Parathyroid adenoma (tissue), 2 donors: ENCODE data around the gene DDX24.

Source experiments
- H2AFZ ChIP-seq: fragments of 300-600 bp; sonication (generic); one replicate; pipeline ENCODE4 v1.7.0; 2017; ENCODE audit warnings: antibody characterized with exemption, mild to moderate bottlenecking
- H3K27ac ChIP-seq: fragments of 300-600 bp; sonication (generic); one replicate; pipeline ENCODE4 v1.7.0; 2017
- H3K27me3 ChIP-seq: fragments of 300-600 bp; sonication (generic); one replicate; pipeline ENCODE4 v1.7.0; 2017; ENCODE audit warnings: low read length; ENCODE audit not compliant: control insufficient read depth, insufficient read depth
- H3K36me3 ChIP-seq: fragments of 300-600 bp; sonication (generic); one replicate; pipeline ENCODE4 v1.7.0; 2017; ENCODE audit warnings: low read length; ENCODE audit not compliant: control insufficient read depth, insufficient read depth
- H3K4me1 ChIP-seq: fragments of 300-600 bp; sonication (generic); one replicate; pipeline ENCODE4 v1.7.0; 2017; ENCODE audit warnings: control low read depth
- H3K4me2 ChIP-seq: fragments of 300-600 bp; sonication (generic); one replicate; pipeline ENCODE4 v1.7.0; 2017; ENCODE audit warnings: low read length
- H3K4me3 ChIP-seq: fragments of 300-600 bp; sonication (generic); one replicate; pipeline ENCODE4 v1.7.0; 2017; ENCODE audit warnings: low read depth, low read length
- H3K79me2 ChIP-seq: fragments of 300-600 bp; sonication (generic); one replicate; pipeline ENCODE4 v1.7.0; 2017; ENCODE audit warnings: control low read depth
- H3K9ac ChIP-seq: fragments of 300-600 bp; sonication (generic); one replicate; pipeline ENCODE4 v1.7.0; 2017; ENCODE audit warnings: mild to moderate bottlenecking
- H3K9me3 ChIP-seq: fragments of 300-600 bp; sonication (generic); one replicate; pipeline ENCODE4 v1.7.0; 2017; ENCODE audit warnings: low read length; ENCODE audit not compliant: control insufficient read depth
- TF ChIP-seq, protein P1 (sequence below): fragments of 300-600 bp; sonication (generic); IDR thresholded peaks from one replicate; pipeline ENCODE4 v1.7.0; 2017; ENCODE audit warnings: antibody characterized with exemption, mild to moderate bottlenecking
- donor health status: primary hyperparathyroidism.

DDX24 gene

GRCh38 chr14:94021416-94022157, 59.4 kb downstream of the DDX24 start:
- Histone ChIP-seq H2AFZ (no peak overlapping the region), H3K4me1 (no peaks in the 10 kb centered on the region), H3K36me3 (no peaks in the 10 kb centered on the region), H3K9me3 (no peaks in the 10 kb centered on the region), H3K4me2 (no peak overlapping the region), H3K9ac (no peak overlapping the region), H3K4me3 (no peak overlapping the region), H3K79me2 (no peaks in the 10 kb centered on the region), H3K27me3 (no peaks in the 10 kb centered on the region), H3K27ac (no peak overlapping the region)
- TF ChIP-seq, protein P1, sequence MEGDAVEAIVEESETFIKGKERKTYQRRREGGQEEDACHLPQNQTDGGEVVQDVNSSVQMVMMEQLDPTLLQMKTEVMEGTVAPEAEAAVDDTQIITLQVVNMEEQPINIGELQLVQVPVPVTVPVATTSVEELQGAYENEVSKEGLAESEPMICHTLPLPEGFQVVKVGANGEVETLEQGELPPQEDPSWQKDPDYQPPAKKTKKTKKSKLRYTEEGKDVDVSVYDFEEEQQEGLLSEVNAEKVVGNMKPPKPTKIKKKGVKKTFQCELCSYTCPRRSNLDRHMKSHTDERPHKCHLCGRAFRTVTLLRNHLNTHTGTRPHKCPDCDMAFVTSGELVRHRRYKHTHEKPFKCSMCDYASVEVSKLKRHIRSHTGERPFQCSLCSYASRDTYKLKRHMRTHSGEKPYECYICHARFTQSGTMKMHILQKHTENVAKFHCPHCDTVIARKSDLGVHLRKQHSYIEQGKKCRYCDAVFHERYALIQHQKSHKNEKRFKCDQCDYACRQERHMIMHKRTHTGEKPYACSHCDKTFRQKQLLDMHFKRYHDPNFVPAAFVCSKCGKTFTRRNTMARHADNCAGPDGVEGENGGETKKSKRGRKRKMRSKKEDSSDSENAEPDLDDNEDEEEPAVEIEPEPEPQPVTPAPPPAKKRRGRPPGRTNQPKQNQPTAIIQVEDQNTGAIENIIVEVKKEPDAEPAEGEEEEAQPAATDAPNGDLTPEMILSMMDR = no peak

GRCh38 chr14:94021001-94021400, 60.0 kb downstream of the DDX24 start:
- H3K79me2 ChIP-seq = no peaks in the 10 kb centered on the region
- H3K27me3 ChIP-seq = no peaks in the 10 kb centered on the region
- H2AFZ ChIP-seq = no peak overlapping the region
- no peak overlapping the region for H3K4me2 ChIP-seq
- H3K9me3 ChIP-seq = no peaks in the 10 kb centered on the region
- H3K36me3 ChIP-seq = no peaks in the 10 kb centered on the region
- no peaks in the 10 kb centered on the region for H3K4me1 ChIP-seq
- no peak overlapping the region for H3K9ac ChIP-seq
- H3K4me3 ChIP-seq = no peak overlapping the region
- TF ChIP-seq, protein P1 = no peak
- no peak overlapping the region for H3K27ac ChIP-seq

- H3K79me2 ChIP-seq = no peaks in the 10 kb centered on the region
- no peak overlapping the region for H3K4me2 ChIP-seq
- H2AFZ ChIP-seq = no peak overlapping the region
- H3K36me3 ChIP-seq = no peaks in the 10 kb centered on the region
- H3K27me3 ChIP-seq = no peaks in the 10 kb centered on the region
- H3K27ac ChIP-seq = no peak overlapping the region
- H3K9me3 ChIP-seq = no peaks in the 10 kb centered on the region
- H3K9ac ChIP-seq = no peak overlapping the region
- H3K4me1 ChIP-seq = no peaks in the 10 kb centered on the region
- H3K4me3 ChIP-seq = no peak overlapping the region
- TF ChIP-seq, protein P1 = no peak
Observed at GRCh38 chr14:94020267-94020666, 60.7 kb downstream of the DDX24 start.

DNA sequence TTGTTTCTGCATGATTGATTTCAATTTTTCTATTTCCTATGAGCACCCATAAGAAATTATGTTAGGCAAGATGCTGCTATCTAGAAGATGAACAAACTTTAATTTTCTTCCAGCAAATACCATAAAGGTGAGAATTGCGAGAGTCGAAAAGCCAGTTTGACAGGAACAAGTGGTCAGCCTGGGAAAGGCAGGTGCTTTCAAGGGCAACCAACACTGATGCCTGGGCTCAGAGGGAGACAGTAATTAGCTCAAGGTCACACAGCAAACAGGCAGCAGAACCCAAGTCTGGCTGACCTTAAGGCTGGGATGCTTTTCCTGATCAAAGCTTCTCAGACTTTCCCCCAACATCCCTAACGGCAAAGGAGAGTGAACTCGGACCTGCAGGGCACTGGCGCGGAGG, 61.7 kb downstream of the DDX24 start:
- H3K79me2 ChIP-seq = no peaks in the 10 kb centered on the region
- TF ChIP-seq, protein P1 = no peak

GRCh38 chr14:94018308-94018707, 62.7 kb downstream of the DDX24 start:
- H3K79me2 ChIP-seq = no peaks in the 10 kb centered on the region
- H3K36me3 ChIP-seq = no peaks in the 10 kb centered on the region
- H3K4me3 ChIP-seq = no peak overlapping the region
- H3K27me3 ChIP-seq = no peaks in the 10 kb centered on the region
- no peak overlapping the region for H2AFZ ChIP-seq
- no peak overlapping the region for H3K27ac ChIP-seq
- no peaks in the 10 kb centered on the region for H3K4me1 ChIP-seq
- H3K9ac ChIP-seq = no peak overlapping the region
- H3K4me2 ChIP-seq = no peak overlapping the region
- no peaks in the 10 kb centered on the region for H3K9me3 ChIP-seq
- TF ChIP-seq, protein P1 = no peak

More for the DNA sequence above, 61.7 kb downstream of the DDX24 start:
- no peak overlapping the region for H3K4me2 ChIP-seq
- no peak overlapping the region for H3K27ac ChIP-seq
- no peaks in the 10 kb centered on the region for H3K4me1 ChIP-seq
- no peak overlapping the region for H3K4me3 ChIP-seq
- no peaks in the 10 kb centered on the region for H3K36me3 ChIP-seq
- H3K27me3 ChIP-seq = no peaks in the 10 kb centered on the region
- no peaks in the 10 kb centered on the region for H3K9me3 ChIP-seq
- H2AFZ ChIP-seq = no peak overlapping the region
- H3K9ac ChIP-seq = no peak overlapping the region
